ENCODE data around the gene FKBP15. TPM values are rescaled to one million over a fixed set of nuclear protein-coding genes. Genes with fewer than 3 reads are reported as not detected.

FKBP15 gene
- total RNA-seq, 1 experiment from 2014 or later: 14.9 TPM

DNA sequence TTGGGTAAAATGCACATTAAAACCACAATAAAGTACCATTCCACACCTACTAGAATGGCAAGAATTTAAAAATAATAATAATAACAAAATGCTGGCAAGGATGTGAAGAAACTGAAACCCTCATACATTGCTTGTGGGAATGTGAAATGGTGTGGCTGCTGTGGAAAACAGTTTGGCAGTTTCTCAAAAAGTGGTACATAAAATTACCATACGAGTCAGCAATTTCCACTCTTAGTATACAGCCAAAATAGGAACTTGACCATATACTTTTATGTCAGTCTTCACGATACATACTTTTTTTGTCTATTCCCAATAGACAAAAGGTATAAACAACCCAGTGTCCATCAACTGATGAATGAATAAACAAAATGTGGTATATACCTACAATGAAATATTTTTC, 15.6 kb downstream of the FKBP15 start:
- ChIA-PET CTCF (no interaction called here), POLR2A (no interaction called here)
- ATAC-seq (no peak), DNase-seq (ENCODE audit: low spot score) (no peak)
- H3K27ac Mint-ChIP-seq: no peak overlapping the region
- TF ChIP-seq ATF1 (CRISPR knock-in tag; IDR thresholded peaks at IDR 0.05) (no peak), IRF1 (CRISPR knock-in tag; IDR thresholded peaks at IDR 0.05) (no peak), NR3C1 (CRISPR knock-in tag; conservative IDR thresholded peaks at IDR 0.05; ENCODE audit: low read depth) (no peak), ZNF121 (CRISPR knock-in tag; IDR thresholded peaks at IDR 0.05) (no peak), ZNF219 (CRISPR knock-in tag; IDR thresholded peaks at IDR 0.05; ENCODE audit: borderline replicate concordance) (no peak), CBFB (CRISPR knock-in tag; IDR thresholded peaks at IDR 0.05; ENCODE audit: low read depth) (no peak), NFYB (CRISPR knock-in tag; conservative IDR thresholded peaks at IDR 0.05; ENCODE audit: low read depth) (no peak), FOXP4 (CRISPR knock-in tag; IDR thresholded peaks at IDR 0.05) (no peak)
- TF ChIP-seq, protein P1, sequence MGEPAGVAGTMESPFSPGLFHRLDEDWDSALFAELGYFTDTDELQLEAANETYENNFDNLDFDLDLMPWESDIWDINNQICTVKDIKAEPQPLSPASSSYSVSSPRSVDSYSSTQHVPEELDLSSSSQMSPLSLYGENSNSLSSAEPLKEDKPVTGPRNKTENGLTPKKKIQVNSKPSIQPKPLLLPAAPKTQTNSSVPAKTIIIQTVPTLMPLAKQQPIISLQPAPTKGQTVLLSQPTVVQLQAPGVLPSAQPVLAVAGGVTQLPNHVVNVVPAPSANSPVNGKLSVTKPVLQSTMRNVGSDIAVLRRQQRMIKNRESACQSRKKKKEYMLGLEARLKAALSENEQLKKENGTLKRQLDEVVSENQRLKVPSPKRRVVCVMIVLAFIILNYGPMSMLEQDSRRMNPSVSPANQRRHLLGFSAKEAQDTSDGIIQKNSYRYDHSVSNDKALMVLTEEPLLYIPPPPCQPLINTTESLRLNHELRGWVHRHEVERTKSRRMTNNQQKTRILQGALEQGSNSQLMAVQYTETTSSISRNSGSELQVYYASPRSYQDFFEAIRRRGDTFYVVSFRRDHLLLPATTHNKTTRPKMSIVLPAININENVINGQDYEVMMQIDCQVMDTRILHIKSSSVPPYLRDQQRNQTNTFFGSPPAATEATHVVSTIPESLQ (CRISPR knock-in tag; IDR thresholded peaks at IDR 0.05): no peak
- TF ChIP-seq, protein P2, sequence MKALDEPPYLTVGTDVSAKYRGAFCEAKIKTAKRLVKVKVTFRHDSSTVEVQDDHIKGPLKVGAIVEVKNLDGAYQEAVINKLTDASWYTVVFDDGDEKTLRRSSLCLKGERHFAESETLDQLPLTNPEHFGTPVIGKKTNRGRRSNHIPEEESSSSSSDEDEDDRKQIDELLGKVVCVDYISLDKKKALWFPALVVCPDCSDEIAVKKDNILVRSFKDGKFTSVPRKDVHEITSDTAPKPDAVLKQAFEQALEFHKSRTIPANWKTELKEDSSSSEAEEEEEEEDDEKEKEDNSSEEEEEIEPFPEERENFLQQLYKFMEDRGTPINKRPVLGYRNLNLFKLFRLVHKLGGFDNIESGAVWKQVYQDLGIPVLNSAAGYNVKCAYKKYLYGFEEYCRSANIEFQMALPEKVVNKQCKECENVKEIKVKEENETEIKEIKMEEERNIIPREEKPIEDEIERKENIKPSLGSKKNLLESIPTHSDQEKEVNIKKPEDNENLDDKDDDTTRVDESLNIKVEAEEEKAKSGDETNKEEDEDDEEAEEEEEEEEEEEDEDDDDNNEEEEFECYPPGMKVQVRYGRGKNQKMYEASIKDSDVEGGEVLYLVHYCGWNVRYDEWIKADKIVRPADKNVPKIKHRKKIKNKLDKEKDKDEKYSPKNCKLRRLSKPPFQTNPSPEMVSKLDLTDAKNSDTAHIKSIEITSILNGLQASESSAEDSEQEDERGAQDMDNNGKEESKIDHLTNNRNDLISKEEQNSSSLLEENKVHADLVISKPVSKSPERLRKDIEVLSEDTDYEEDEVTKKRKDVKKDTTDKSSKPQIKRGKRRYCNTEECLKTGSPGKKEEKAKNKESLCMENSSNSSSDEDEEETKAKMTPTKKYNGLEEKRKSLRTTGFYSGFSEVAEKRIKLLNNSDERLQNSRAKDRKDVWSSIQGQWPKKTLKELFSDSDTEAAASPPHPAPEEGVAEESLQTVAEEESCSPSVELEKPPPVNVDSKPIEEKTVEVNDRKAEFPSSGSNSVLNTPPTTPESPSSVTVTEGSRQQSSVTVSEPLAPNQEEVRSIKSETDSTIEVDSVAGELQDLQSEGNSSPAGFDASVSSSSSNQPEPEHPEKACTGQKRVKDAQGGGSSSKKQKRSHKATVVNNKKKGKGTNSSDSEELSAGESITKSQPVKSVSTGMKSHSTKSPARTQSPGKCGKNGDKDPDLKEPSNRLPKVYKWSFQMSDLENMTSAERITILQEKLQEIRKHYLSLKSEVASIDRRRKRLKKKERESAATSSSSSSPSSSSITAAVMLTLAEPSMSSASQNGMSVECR (CRISPR knock-in tag; IDR thresholded peaks at IDR 0.05; ENCODE audit: borderline replicate concordance): no peak
- H3K4me1 Mint-ChIP-seq: no peaks in the 10 kb centered on the region
- no peaks in the 10 kb centered on the region for H3K27me3 Mint-ChIP-seq (ENCODE audit: low read depth)
- no peaks in the 10 kb centered on the region for H3K9me3 Mint-ChIP-seq
- H3K4me3 Mint-ChIP-seq: no peak overlapping the region
- H3K36me3 Mint-ChIP-seq: peaks cover 17% of the 10 kb centered on the region

DNA sequence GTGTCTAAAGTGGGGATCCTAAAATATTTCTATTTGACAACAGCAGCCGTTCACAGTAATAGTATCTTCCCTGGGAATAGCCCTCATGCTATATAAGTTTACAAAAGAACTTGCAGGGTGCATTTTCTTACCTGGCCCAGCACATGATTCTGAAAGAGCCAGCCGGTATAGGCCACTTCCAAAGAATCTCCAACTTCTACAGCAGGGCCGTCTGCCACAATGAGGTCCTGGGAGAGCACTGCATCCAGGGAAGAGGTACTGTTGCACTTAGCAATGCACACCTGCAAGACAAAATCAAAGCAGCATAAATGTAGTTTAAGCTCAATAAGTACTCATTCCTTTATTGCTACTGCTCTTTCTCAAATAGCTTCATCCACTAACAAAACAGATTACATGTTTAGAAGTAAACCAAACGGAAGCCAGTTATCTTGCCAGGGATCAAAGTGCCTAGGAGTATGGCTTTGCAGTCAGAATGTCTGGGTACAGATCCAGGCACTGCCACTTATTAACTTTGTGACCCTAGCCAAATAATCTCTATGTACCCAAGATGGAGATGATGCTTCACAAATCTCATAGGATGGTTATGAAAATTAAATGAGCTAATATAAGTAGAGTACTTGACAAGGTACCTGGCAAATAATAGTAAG, 21.3 kb downstream of the FKBP15 start:
- H3K27ac Mint-ChIP-seq: no peak overlapping the region
- no peak for DNase-seq (ENCODE audit: low spot score)
- ATAC-seq: no peak
- H3K4me1 Mint-ChIP-seq: no peaks in the 10 kb centered on the region
- no peaks in the 10 kb centered on the region for H3K27me3 Mint-ChIP-seq (ENCODE audit: low read depth)
- POLR2A ChIA-PET: no interaction called here
- CTCF ChIA-PET: interaction anchor here (0.6 kb wide), 1 partner anchor 193 kb away, joined by 3 read pairs; no protein-coding TSS in a partner anchor
- H3K9me3 Mint-ChIP-seq: no peaks in the 10 kb centered on the region
- H3K4me3 Mint-ChIP-seq: no peak overlapping the region
- peaks cover 28% of the 10 kb centered on the region for H3K36me3 Mint-ChIP-seq
- TF ChIP-seq PRRX2 (CRISPR knock-in tag; IDR thresholded peaks at IDR 0.05) (no peak), JAZF1 (CRISPR knock-in tag; IDR thresholded peaks at IDR 0.05) (no peak), RELA (CRISPR knock-in tag; IDR thresholded peaks at IDR 0.05; ENCODE audit: borderline replicate concordance) (no peak), TEAD1 (CRISPR knock-in tag; IDR thresholded peaks at IDR 0.05) (no peak), PREB (CRISPR knock-in tag; IDR thresholded peaks at IDR 0.05; ENCODE audit: borderline replicate concordance) (no peak), SMAD3 (CRISPR knock-in tag; IDR thresholded peaks at IDR 0.05; ENCODE audit: borderline replicate concordance) (no peak), FOXP4 (CRISPR knock-in tag; IDR thresholded peaks at IDR 0.05) (no peak)
- TF ChIP-seq, protein P3, sequence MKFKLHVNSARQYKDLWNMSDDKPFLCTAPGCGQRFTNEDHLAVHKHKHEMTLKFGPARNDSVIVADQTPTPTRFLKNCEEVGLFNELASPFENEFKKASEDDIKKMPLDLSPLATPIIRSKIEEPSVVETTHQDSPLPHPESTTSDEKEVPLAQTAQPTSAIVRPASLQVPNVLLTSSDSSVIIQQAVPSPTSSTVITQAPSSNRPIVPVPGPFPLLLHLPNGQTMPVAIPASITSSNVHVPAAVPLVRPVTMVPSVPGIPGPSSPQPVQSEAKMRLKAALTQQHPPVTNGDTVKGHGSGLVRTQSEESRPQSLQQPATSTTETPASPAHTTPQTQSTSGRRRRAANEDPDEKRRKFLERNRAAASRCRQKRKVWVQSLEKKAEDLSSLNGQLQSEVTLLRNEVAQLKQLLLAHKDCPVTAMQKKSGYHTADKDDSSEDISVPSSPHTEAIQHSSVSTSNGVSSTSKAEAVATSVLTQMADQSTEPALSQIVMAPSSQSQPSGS (CRISPR knock-in tag; IDR thresholded peaks at IDR 0.05; ENCODE audit: borderline replicate concordance, low read depth): no peak
- TF ChIP-seq, protein P4, sequence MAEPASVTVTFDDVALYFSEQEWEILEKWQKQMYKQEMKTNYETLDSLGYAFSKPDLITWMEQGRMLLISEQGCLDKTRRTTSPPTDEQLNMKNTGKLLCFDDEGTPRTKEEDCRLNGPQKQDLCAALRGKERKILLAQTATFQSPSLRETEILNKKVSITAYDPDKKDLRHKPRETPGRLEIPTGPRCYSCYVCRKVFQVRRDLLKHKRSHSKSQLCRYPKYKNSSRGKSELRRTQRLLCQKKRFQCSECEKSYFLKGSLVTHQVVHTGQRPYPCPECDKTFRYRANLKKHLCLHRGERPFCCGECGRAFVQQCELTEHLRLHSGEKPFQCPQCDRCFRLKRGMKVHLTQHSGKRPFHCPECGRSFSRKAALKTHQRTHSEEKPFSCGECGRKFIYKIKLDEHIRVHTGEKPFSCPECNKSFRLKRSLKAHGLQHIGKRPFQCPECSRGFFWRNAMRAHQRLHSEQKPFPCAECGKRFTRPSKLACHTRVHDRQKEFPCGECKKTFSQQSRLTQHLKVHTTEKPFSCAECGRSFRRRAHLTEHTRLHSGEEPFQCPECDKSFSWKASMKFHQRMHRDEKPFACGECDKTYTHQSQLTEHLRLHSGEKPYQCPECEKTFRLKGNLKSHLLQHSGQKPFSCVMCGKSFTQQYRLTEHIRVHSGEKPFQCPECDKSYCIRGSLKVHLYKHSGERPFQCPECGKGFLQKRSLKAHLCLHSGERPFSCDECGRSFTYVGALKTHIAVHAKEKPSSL (CRISPR knock-in tag; conservative IDR thresholded peaks at IDR 0.05): no peak
